GM04504 (cell line): ENCODE results near the gene TTLL11.
A peak's percentile ranks its signal among the peaks of the same experiment; 100 is the strongest.

Experiments used
- DNase-seq: peaks from one replicate; pipeline ENCODE4 v3.0.0-alpha.2; 2012; ENCODE audit warnings: low read depth

The TTLL11 gene

DNA sequence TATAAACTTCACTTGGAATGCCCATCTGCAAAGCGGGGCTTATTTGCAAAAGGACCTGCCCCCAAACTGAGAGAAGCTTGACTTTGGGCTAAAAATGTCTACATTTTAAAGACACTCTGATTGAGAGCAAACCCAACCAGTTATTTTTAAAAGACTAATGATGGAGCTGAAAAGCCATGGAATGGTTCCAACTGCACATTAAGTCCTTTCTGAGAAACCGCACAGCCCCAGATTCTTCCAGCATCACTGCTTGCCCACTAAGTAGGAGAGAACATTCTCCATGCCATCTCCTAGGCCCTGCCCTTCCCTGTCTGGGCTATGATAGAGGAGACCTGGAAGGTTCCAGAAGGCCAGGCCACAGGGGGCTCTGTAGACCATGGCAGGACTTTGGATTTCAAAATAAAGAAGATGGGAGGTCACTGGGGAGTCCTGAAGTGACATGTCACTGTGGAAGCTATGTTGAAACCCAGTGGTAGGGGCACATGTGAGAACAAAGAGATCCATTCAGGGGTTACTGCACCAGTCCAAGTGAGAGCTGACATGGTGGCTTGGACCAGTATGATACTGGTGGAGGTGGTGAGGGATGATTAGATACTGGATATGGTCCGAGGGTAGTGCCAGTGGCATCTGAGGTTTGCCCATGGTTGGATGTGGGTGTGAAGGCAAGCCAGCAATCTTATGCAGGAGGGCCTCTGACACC, 262.5 kb downstream of the TTLL11 start:
- no peak for DNase-seq

GRCh38 chr9:121827251-121827967, 265.7 kb downstream of the TTLL11 start:
- DNase-seq, result no peak

DNA sequence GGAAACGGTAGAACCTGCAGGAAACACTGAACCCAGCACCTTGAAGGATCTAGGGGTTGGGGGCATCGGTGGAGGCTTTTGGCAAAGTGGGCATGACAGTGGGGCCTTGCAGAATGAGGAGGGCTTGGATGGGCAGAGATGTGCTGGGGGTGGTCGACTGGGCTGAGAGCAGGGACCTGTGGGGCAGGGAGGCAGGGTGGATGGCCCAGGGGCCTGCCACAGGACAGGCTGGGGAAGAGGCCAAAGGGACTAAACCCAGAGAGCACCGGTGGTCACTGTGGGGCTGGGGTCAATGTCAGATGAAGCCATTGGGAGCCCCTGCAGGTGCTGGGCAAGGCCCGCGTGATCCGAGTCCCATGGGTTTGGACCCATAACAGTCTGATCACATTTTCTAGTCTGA, 266.4 kb downstream of the TTLL11 start:
- no peak for DNase-seq

- no peak for DNase-seq
These were observed 267.9 kb downstream of the TTLL11 start for GRCh38 chr9:121825031-121825691.

DNA sequence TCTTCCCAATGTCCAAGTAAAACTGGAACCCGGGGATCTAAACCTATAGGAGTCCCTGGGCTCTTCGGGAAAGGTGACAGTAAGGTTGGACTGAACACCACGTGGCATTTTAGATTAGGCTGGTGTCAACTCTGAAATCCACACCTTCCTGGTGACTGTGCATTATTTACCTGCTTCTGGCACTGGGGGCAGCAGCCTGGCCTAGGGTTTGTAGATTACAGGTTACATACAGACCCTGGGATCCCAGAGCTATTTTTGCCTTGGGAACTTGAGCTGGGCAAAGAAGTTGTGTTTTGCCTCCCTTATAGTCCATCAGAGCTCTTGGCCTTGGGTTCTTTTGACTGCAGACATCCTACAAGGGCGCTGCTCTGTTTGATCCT, 268.5 kb downstream of the TTLL11 start:
- no peak for DNase-seq

GRCh38 chr9:121823451-121824169, 269.5 kb downstream of the TTLL11 start:
- DNase-seq, result no peak

GRCh38 chr9:121822093-121823085, 270.7 kb downstream of the TTLL11 start:
- no peak for DNase-seq

GRCh38 chr9:121821326-121821725, 271.8 kb downstream of the TTLL11 start:
- no peak for DNase-seq

GRCh38 chr9:121820286-121821005, 272.7 kb downstream of the TTLL11 start:
- DNase-seq, result no peak

DNA sequence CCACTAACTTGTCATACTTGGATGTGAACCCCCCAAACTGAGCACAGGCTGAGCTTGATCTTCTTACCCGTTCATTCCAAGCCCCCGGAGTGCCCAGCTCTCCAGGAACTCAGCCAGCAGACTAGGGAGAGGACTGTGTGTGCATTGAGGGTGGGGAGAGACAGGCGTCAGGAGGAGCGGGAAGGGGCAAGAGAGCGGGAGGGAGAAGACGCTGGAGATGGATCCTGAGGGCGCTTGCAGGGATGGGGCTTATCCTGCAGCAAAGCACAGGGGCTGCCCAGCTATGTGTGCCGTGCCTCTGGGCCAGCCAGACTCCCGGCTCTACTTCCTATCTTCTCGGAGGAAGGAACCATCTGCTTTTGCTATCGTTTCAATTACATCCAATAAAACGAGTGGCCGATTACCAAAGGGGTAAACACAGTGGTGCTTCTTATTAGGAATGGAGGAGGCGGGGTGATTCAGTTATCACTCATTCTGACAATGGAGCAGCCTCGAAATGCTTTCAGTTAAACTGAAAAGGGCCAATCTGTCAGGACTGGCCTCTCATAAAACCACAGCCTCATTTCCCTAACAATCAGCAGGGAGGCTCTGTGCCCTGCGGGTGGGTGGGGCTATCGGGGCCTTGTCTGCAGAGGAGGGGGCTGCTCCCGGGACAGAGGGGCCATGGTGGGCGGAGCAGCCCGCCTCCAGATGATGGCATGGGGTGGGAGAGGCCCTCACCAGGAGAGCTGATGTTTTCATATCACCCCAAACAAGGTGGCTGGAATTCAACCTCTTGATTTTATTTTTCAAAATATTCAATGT, 273.5 kb downstream of the TTLL11 start:
- peak; percentile 27 for DNase-seq

DNA sequence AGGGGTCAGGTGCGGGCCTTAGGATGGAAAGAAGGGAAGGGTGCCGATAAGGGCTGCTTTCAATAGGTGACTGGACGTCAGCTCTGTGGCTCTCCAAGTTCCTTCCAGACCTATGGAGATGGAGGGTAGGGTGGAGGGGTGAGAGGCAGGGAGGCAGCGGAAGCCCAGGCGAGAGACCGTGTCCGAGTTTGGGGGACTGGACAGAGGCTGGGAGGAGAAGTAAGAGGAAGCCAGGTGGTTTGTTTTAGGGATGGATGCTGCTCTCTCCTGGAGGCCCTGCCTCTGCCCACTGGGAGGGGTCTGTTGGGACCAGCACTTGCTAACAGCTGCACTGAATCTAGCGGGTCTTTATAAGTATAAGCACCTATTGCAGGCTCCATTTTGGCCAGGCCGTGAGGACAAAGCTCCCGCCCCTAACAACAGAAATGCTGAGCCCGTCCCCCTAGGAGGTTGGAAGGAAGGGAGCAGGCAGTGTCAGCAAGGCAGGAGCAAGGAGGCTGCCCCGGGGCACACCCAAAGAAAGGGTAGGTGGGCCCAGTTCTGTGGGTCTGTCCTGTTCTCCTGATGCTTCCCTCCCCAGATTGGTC, 274.2 kb downstream of the TTLL11 start:
- no peak for DNase-seq

- DNase-seq, result no peak
These were observed 275.0 kb downstream of the TTLL11 start for GRCh38 chr9:121818016-121818661.

DNA sequence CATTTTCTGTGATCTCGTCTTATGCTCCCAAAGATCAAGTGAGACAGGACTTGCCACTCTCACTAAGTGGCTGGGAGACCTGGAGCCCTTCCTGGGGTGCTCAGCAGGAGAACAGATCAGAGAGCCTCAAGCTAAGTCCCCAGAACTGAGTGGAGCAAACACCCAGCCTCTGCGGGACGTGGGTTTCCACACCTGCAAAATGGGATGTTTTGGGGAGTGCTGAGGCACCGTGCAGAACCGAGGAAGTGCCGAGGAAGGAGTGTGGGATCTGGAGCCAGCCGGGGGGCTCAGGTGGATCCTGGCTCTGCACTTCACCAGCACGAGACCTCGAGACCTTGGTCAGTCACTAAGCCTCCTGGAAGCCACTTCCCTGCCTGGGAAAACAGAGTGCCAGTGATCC, 275.6 kb downstream of the TTLL11 start:
- no peak for DNase-seq

DNA sequence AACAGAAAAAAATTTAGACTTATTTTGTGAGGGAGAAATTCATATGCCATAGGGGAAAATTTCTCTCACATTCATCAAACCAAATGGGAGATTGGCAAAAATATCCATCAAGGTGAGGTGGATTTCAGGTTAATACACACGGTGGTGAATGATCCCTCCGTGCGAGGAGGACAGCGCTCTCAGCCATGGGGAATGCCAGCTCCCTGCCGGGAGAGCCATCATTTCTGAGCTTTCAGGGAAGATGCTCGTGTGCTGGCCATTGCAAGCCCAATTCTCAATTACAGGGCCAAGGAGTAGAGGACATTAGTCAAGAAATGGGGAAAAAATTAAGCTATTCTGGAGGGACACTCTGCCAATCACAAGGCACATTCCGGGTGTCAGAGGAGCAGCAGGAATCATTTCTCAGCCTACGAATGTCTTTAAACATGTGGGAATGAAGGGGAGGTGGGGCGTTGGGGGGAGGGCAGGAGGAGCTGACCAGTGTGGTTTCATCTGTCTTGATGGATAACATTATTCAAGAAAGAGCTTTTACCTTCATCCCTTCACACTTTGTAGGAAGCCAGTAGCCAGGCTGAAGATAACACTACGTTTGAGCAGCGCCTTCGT, 276.2 kb downstream of the TTLL11 start:
- DNase-seq, result no peak

- DNase-seq, result no peak
These were observed 276.7 kb downstream of the TTLL11 start for GRCh38 chr9:121816449-121816817.

- no peak for DNase-seq
These were observed 277.3 kb downstream of the TTLL11 start for GRCh38 chr9:121815546-121816448.

DNA sequence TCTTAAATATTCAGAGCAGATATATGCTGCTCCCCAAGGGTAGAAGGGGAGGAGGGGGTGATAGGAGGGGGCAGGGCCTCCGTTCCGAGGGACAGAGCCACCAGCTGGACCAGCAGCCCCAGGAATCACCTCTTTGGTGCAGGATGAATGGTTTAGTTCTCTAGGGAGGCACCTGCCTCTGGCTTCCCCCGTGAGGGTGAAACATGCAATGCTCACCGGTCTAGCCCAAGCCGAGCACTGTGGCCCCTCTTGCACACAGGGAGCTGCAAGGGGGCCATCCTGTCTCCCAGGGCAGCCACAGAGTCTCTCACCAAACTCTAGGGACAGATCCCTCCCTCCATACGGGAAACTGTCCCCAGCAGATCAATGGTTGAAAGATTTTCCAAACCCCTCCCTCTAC, 278.0 kb downstream of the TTLL11 start:
- no peak for DNase-seq
